CD4-positive, alpha-beta T cell (primary cell): ENCODE data around the gene JARID2. TPM values are rescaled to one million over a fixed set of nuclear protein-coding genes. Genes with fewer than 3 reads are reported as not detected.

Experiments used
- ATAC-seq: fragments of 200-7000 bp; cut with Tn5 transposase; one replicate; pipeline ENCODE4 v1.10.0; 2022; ENCODE audit warnings: mild to moderate bottlenecking; ENCODE audit not compliant: poor library complexity
- CTCF ChIA-PET: fragments of 350-600 bp; sonication (Branson Sonifier 250); formaldehyde crosslinking; loops from one replicate; lab custom pipeline; 2021; ENCODE audit warnings: antibody characterized with exemption, inconsistent platforms; lab: Charles Lee
- POLR2A ChIA-PET: fragments of 350-600 bp; sonication (Branson Sonifier 250); formaldehyde crosslinking; loops from one replicate; lab custom pipeline; 2021; ENCODE audit warnings: antibody characterized with exemption, inconsistent platforms; lab: Charles Lee
- DNase-seq, 14 experiments: peaks; one replicate each; pipeline ENCODE4 v3.0.0-alpha.2; 2013 to 2020; ENCODE audit warnings: mixed read lengths in 2 of 14
- H3K27ac ChIP-seq, 2 donors: one replicate each; pipeline versions ENCODE4 v1.5.1 to v1.7.0; 2013; ENCODE audit warnings: low read length in 2 of 2, low read depth in 1 of 2, mild to moderate bottlenecking in 1 of 2
- H3K27me3 ChIP-seq, 2 experiments: 1 replicate in 1 of 2; 2 replicates in 1 of 2; pipeline versions ENCODE4 v1.6.1 to v1.7.0; 2013; ENCODE audit warnings: low read length in 2 of 2, control low read depth in 1 of 2, mild to moderate bottlenecking in 1 of 2, moderate library complexity in 1 of 2; ENCODE audit not compliant: insufficient read depth in 2 of 2, control insufficient read depth in 1 of 2
- H3K36me3 ChIP-seq: one replicate; pipeline ENCODE4 v1.6.1; 2013; ENCODE audit warnings: low read length, control low read depth; ENCODE audit not compliant: insufficient read depth
- H3K4me1 ChIP-seq: one replicate; pipeline ENCODE4 v1.6.1; 2013; ENCODE audit warnings: low read length, control low read depth; ENCODE audit not compliant: insufficient read depth
- H3K4me3 ChIP-seq: one replicate; pipeline ENCODE4 v1.5.1; 2013; ENCODE audit warnings: mild to moderate bottlenecking, low read length, moderate library complexity
- H3K9me3 ChIP-seq, 2 experiments: 1 replicate in 1 of 2; 2 replicates in 1 of 2; pipeline versions ENCODE4 v1.6.1 to v1.7.0; 2013; ENCODE audit warnings: low read length in 2 of 2, mild to moderate bottlenecking in 2 of 2, control low read depth in 1 of 2, moderate library complexity in 1 of 2; ENCODE audit not compliant: control insufficient read depth in 1 of 2, insufficient read depth in 1 of 2
- H3K27ac Mint-ChIP-seq: one replicate; pipeline ENCODE4 v1.8.0; 2020; ENCODE audit warnings: mixed read lengths
- H3K27me3 Mint-ChIP-seq: one replicate; pipeline ENCODE4 v1.8.0; 2021; ENCODE audit warnings: mixed read lengths
- H3K36me3 Mint-ChIP-seq: one replicate; pipeline ENCODE4 v1.8.0; 2021; ENCODE audit warnings: low read depth, mixed read lengths
- H3K4me1 Mint-ChIP-seq: one replicate; pipeline ENCODE4 v1.8.0; 2021; ENCODE audit warnings: low read depth, mixed read lengths
- H3K4me3 Mint-ChIP-seq: one replicate; pipeline ENCODE4 v1.8.0; 2020; ENCODE audit warnings: mild to moderate bottlenecking, mixed read lengths
- H3K9me3 Mint-ChIP-seq: one replicate; pipeline ENCODE4 v1.8.0; 2020; ENCODE audit warnings: mixed read lengths
- intact Hi-C, 2 experiments: fragments of 100-400 bp; cut with DNase I in 1 of 2; cut with micrococcal nuclease in 1 of 2; formaldehyde crosslinking; loops; one replicate each; pipeline versions ENCODE4 v1.15.1 to v1.9.0; 2023 to 2025; cut with DNase I, micrococcal nuclease
- total RNA-seq, 174 experiments: library from RNA in 2 of 174; stranded (reverse) in 2 of 174; gene quantifications; one replicate each; pipeline ENCODE4 v1.2.3 and lab custom pipeline; 2021 to 2026
- TF ChIP-seq, protein P1 (sequence below): fragments of 200-600 bp; IDR thresholded peaks from one replicate; pipeline ENCODE4 v1.8.0; 2022; ENCODE audit warnings: antibody characterized with exemption, mild to moderate bottlenecking

JARID2 gene
- total RNA-seq, 2 experiments from 2014 or later = 32.0 to 33.0 TPM

DNA sequence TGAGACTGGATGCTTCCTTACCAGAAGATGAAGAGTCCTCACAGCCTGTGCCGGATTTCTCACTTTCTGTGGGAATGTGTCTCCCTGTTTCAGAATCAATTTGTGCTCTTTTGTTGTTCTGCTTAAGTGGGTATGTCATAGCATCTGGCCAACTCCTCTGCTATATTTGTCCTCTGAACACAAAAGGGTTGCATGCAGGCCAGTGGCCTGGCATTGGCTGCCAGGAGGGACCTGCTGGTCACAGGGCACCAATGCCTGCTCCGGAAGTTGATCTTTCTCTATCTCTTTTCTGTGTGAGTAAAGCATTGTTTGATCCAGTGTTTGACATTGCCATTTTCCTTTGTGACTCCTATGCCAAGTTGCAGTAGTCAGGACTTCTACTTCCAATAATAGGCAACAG lies 47.8 kb downstream of the JARID2 start:
- H3K4me3 ChIP-seq = no peak overlapping the region
- peaks cover 83% of the 10 kb centered on the region for H3K4me1 Mint-ChIP-seq
- TF ChIP-seq, protein P1, sequence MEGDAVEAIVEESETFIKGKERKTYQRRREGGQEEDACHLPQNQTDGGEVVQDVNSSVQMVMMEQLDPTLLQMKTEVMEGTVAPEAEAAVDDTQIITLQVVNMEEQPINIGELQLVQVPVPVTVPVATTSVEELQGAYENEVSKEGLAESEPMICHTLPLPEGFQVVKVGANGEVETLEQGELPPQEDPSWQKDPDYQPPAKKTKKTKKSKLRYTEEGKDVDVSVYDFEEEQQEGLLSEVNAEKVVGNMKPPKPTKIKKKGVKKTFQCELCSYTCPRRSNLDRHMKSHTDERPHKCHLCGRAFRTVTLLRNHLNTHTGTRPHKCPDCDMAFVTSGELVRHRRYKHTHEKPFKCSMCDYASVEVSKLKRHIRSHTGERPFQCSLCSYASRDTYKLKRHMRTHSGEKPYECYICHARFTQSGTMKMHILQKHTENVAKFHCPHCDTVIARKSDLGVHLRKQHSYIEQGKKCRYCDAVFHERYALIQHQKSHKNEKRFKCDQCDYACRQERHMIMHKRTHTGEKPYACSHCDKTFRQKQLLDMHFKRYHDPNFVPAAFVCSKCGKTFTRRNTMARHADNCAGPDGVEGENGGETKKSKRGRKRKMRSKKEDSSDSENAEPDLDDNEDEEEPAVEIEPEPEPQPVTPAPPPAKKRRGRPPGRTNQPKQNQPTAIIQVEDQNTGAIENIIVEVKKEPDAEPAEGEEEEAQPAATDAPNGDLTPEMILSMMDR = no peak
- H3K27ac Mint-ChIP-seq = no peak overlapping the region
- no peaks in the 10 kb centered on the region for H3K27me3 Mint-ChIP-seq
- H3K9me3 ChIP-seq = no peaks in the 10 kb centered on the region
- intact Hi-C loops = loop anchor here in 1 of 2 experiments (5.0 kb wide), 2 partner anchors 39 to 46 kb away; partner anchors contain the start of gene JARID2
- no peak overlapping the region for H3K27ac ChIP-seq
- peaks cover 40% of the 10 kb centered on the region for H3K4me1 ChIP-seq
- no peaks in the 10 kb centered on the region for H3K27me3 ChIP-seq
- no peak overlapping the region for H3K4me3 Mint-ChIP-seq
- no peaks in the 10 kb centered on the region for H3K9me3 Mint-ChIP-seq
- ChIA-PET CTCF (no interaction called here), POLR2A (no interaction called here)
- ATAC-seq (no peak), DNase-seq (no peak)
- peaks cover 2% of the 10 kb centered on the region for H3K36me3 ChIP-seq
- peaks cover 20% of the 10 kb centered on the region for H3K36me3 Mint-ChIP-seq

DNA sequence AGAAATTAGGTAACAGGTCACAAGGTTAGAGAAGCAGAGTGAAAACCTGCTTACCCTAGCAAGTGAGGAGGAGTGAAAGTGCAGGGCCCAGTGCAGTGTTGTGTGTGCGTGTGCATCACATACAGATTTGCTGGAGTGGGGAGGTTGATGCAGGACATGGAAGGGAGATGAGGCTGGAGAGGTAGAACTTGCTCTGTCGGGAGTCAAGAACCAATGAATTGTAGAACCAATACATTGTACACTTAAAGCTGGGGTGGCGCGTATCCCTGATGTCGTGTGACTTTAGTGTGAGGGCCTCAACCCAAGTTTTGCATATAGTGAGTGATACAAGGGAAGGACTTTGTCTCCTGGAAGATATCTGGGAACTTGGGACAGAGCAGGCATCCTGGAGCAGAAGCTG lies 48.6 kb downstream of the JARID2 start:
- Histone ChIP-seq H3K27ac (no peak overlapping the region), H3K36me3 (peaks cover 2% of the 10 kb centered on the region), H3K9me3 (no peaks in the 10 kb centered on the region), H3K27me3 (no peaks in the 10 kb centered on the region), H3K4me3 (no peak overlapping the region), H3K4me1 (peaks cover 41% of the 10 kb centered on the region)
- intact Hi-C loops = loop anchor here in 1 of 2 experiments (5.0 kb wide), 2 partner anchors 38 to 47 kb away; partner anchors contain the start of gene JARID2
- Mint-ChIP-seq H3K9me3 (no peaks in the 10 kb centered on the region), H3K4me1 (peaks cover 86% of the 10 kb centered on the region), H3K36me3 (peaks cover 17% of the 10 kb centered on the region), H3K27me3 (no peaks in the 10 kb centered on the region), H3K27ac (no peak overlapping the region), H3K4me3 (no peak overlapping the region)
- no peak for DNase-seq
- ATAC-seq = no peak
- CTCF ChIA-PET = no interaction called here
- TF ChIP-seq, protein P1 = no peak
- POLR2A ChIA-PET = no interaction called here

DNA sequence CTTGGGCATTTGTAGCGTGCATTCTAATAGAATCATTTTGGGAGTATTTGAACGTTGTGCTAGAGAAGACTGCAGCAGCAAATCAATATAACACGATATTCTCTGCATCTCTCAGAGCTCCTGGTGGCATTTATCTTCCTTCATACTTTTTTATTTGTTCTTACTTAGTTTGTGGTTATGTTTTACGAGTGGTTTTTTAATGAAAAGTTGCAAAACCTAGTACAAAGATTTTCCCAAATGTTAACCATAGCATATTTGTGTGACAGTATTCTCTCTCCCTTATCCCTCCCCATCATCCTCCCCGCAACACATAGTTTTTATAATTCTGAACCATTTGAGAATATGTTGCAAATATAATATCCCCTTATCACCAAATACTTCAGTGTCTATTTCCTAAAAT lies 50.4 kb downstream of the JARID2 start:
- ChIA-PET CTCF (no interaction called here), POLR2A (interaction anchor here (1.5 kb wide), 1 partner anchor 47 kb away, joined by 4 read pairs; no protein-coding TSS in a partner anchor)
- Histone ChIP-seq H3K27me3 (no peaks in the 10 kb centered on the region), H3K36me3 (peaks cover 2% of the 10 kb centered on the region), H3K27ac (no peak overlapping the region), H3K4me3 (no peak overlapping the region), H3K4me1 (peaks cover 49% of the 10 kb centered on the region), H3K9me3 (no peaks in the 10 kb centered on the region)
- peak overlapping the region; percentile 22 for H3K4me3 Mint-ChIP-seq
- no peaks in the 10 kb centered on the region for H3K27me3 Mint-ChIP-seq
- TF ChIP-seq, protein P1 = no peak
- intact Hi-C loops = loop anchor here in 1 of 2 experiments (5.0 kb wide), 1 partner anchor 34 kb away; no protein-coding TSS in a partner anchor
- H3K9me3 Mint-ChIP-seq = no peaks in the 10 kb centered on the region
- DNase-seq (no peak), ATAC-seq (no peak)
- H3K27ac Mint-ChIP-seq = peak overlapping the region; percentile 32
- peaks cover 9% of the 10 kb centered on the region for H3K36me3 Mint-ChIP-seq
- H3K4me1 Mint-ChIP-seq = peaks cover 88% of the 10 kb centered on the region
